H1 (cell line): Measurements from ENCODE around the gene EGFR. TPM values are rescaled to one million over a fixed set of nuclear protein-coding genes. Genes with fewer than 3 reads are reported as not detected.

Experiments
- CTCF ChIP-seq, 3 experiments: IDR thresholded peaks; 1 replicate in 2 of 3; 2 replicates in 1 of 3; pipeline versions ENCODE4 v1.5.1 to v1.6.1; 2011; ENCODE audit warnings: low read length in 3 of 3, mild to moderate bottlenecking in 3 of 3, inconsistent platforms in 2 of 3, low read depth in 1 of 3, moderate library complexity in 1 of 3; ENCODE audit not compliant: insufficient read depth in 1 of 3; ENCODE audit errors: control extremely low read depth in 1 of 3
- MAFK ChIP-seq: IDR thresholded peaks from 2 replicates; pipeline ENCODE4 v1.6.1; 2012; ENCODE audit warnings: low read depth, mild to moderate bottlenecking, improper control_type of control experiment, low read length
- polyA plus RNA-seq, 7 experiments: library from polyadenylated mRNA; depleted of rRNA in 3 of 7; stranded (reverse) in 5 of 7; unstranded in 2 of 7; fragments of >200 nt in 5 of 7; fragments of 200-250 nt in 2 of 7; gene quantifications; 1 replicate in 5 of 7; 2 replicates in 1 of 7; 4 replicates in 1 of 7; pipeline versions ENCODE4 v1.2.1 to v1.2.3, GENCODE V29; 2011 to 2013; ENCODE audit warnings: missing spikeins in 2 of 7, mixed read lengths in 2 of 7
- total RNA-seq: library from RNA; stranded (reverse); fragmentation: NEBNext Ultra II Directional; extraction: Animal tissue kit (Norgen Biotek cat#: 25700); gene quantifications from 2 replicates; pipeline ENCODE4 v1.2.1, GENCODE V29; 2021

The EGFR gene
- total and polyA plus RNA-seq, 2 of the 8 experiments (the other 6 are each of a cell fraction or from before 2014, with no cell fraction given), result 1.9 to 5.8 TPM

- TF ChIP-seq MAFK, result no peak
- no peak for TF ChIP-seq CTCF (IDR thresholded peaks at IDR 0.05; ENCODE audit: control extremely low read depth in 1 of 3, insufficient read depth in 1 of 3, low read depth in 1 of 3, low read length in 3 of 3)
These were observed 424 bp downstream of the EGFR start (continued) for GRCh38 chr7:55019191-55019690.
